DOHH2 (cell line): Measurements from ENCODE around the gene AADACL2.

Source experiments
- H3F3A ChIP-seq: fragments of 200-600 bp; sonication (generic), shearing (Covaris generic); 2 replicates; pipeline ENCODE4 v1.6.0; 2016; ENCODE audit warnings: antibody characterized with exemption, mild to moderate bottlenecking; ENCODE audit not compliant: control insufficient read depth, insufficient read depth
- H3K27ac ChIP-seq: fragments of 200-600 bp; sonication (generic); 2 replicates; pipeline ENCODE4 v1.5.1; 2014; ENCODE audit warnings: low read depth, mild to moderate bottlenecking, low read length, moderate library complexity
- H3K27me3 ChIP-seq: fragments of 200-600 bp; sonication (generic); 2 replicates; pipeline ENCODE4 v1.6.1; 2014; ENCODE audit warnings: mild to moderate bottlenecking, low read length, mixed read lengths; ENCODE audit not compliant: control insufficient read depth
- H3K36me3 ChIP-seq: fragments of 200-600 bp; sonication (generic); 2 replicates; pipeline ENCODE4 v1.6.1; 2014; ENCODE audit warnings: mild to moderate bottlenecking, low read length, moderate library complexity, mixed read lengths; ENCODE audit not compliant: control insufficient read depth
- H3K4me1 ChIP-seq: fragments of 200-600 bp; sonication (generic); 2 replicates; pipeline ENCODE4 v1.6.1; 2014; ENCODE audit warnings: mild to moderate bottlenecking, low read length, mixed read lengths; ENCODE audit not compliant: control insufficient read depth
- H3K4me2 ChIP-seq: fragments of 200-600 bp; sonication (generic); 2 replicates; pipeline ENCODE4 v1.6.0; 2014; ENCODE audit warnings: mild to moderate bottlenecking, low read length, moderate library complexity
- H3K4me3 ChIP-seq: fragments of 200-600 bp; sonication (generic); 2 replicates; pipeline ENCODE4 v1.5.1; 2014; ENCODE audit warnings: mild to moderate bottlenecking, low read length, mixed read lengths
- H3K79me2 ChIP-seq: fragments of 200-600 bp; sonication (generic); 2 replicates; pipeline ENCODE4 v1.6.1; 2014; ENCODE audit warnings: mild to moderate bottlenecking, low read length, mixed read lengths; ENCODE audit not compliant: control insufficient read depth
- H3K9me2 ChIP-seq: fragments of 200-600 bp; sonication (generic); replicated peaks from 2 replicates; pipeline ENCODE4 v1.6.1; 2014; ENCODE audit warnings: mild to moderate bottlenecking, low read length, mixed read lengths; ENCODE audit not compliant: control insufficient read depth
- H3K9me3 ChIP-seq: fragments of 200-600 bp; sonication (generic); 2 replicates; pipeline ENCODE4 v1.6.1; 2014; ENCODE audit warnings: antibody characterized with exemption, low read length, mixed read lengths; ENCODE audit not compliant: control insufficient read depth, insufficient read depth
- H4K20me1 ChIP-seq: fragments of 200-600 bp; sonication (generic); 2 replicates; pipeline ENCODE4 v1.6.0; 2014; ENCODE audit warnings: low read depth, mild to moderate bottlenecking, antibody characterized with exemption, low read length, moderate library complexity; ENCODE audit not compliant: control insufficient read depth, insufficient read depth
- CTCF ChIP-seq: fragments of 200-600 bp; sonication (generic); IDR thresholded peaks from one replicate; pipeline ENCODE4 v1.5.1; 2014; ENCODE audit warnings: antibody characterized with exemption, mild to moderate bottlenecking, low read depth, low read length; ENCODE audit not compliant: poor library complexity, severe bottlenecking
- EZH2phosphoT487 ChIP-seq: fragments of 200-600 bp; sonication (generic); IDR thresholded peaks from 2 replicates; pipeline ENCODE4 v1.6.1; 2017; ENCODE audit warnings: borderline replicate concordance, mild to moderate bottlenecking, antibody characterized with exemption, low read length, moderate library complexity, mixed read lengths

The AADACL2 gene

GRCh38 chr3:151688571-151688970, 45.2 kb upstream of the AADACL2 start:
- Histone ChIP-seq H3K36me3 (no peaks in the 10 kb centered on the region), H3K9me3 (no peaks in the 10 kb centered on the region), H4K20me1 (no peaks in the 10 kb centered on the region), H3K27ac (no peak overlapping the region), H3K79me2 (no peaks in the 10 kb centered on the region), H3K4me2 (no peak overlapping the region), H3F3A (no peaks in the 10 kb centered on the region), H3K9me2 (no peaks in the 10 kb centered on the region), H3K4me3 (no peak overlapping the region), H3K4me1 (no peaks in the 10 kb centered on the region), H3K27me3 (no peaks in the 10 kb centered on the region)
- no peak for TF ChIP-seq CTCF
- TF ChIP-seq EZH2phosphoT487, result no peak

GRCh38 chr3:151690645-151691044, 43.1 kb upstream of the AADACL2 start:
- H3K27me3 ChIP-seq, result no peaks in the 10 kb centered on the region
- H3K4me3 ChIP-seq, result no peak overlapping the region
- H3K9me2 ChIP-seq, result no peaks in the 10 kb centered on the region
- TF ChIP-seq CTCF (no peak), EZH2phosphoT487 (no peak)
- H3F3A ChIP-seq, result no peaks in the 10 kb centered on the region
- H3K27ac ChIP-seq, result no peak overlapping the region
- H3K4me1 ChIP-seq, result no peaks in the 10 kb centered on the region
- no peaks in the 10 kb centered on the region for H3K9me3 ChIP-seq
- H3K36me3 ChIP-seq, result no peaks in the 10 kb centered on the region
- no peaks in the 10 kb centered on the region for H3K79me2 ChIP-seq
- H4K20me1 ChIP-seq, result no peaks in the 10 kb centered on the region
- no peak overlapping the region for H3K4me2 ChIP-seq

GRCh38 chr3:151697496-151697895, 36.2 kb upstream of the AADACL2 start:
- H3K4me2 ChIP-seq, result no peak overlapping the region
- H4K20me1 ChIP-seq, result no peaks in the 10 kb centered on the region
- H3K27ac ChIP-seq, result no peak overlapping the region
- TF ChIP-seq CTCF (no peak), EZH2phosphoT487 (no peak)
- no peaks in the 10 kb centered on the region for H3K9me3 ChIP-seq
- H3F3A ChIP-seq, result no peaks in the 10 kb centered on the region
- H3K27me3 ChIP-seq, result no peaks in the 10 kb centered on the region
- H3K4me1 ChIP-seq, result no peaks in the 10 kb centered on the region
- no peaks in the 10 kb centered on the region for H3K36me3 ChIP-seq
- H3K79me2 ChIP-seq, result no peaks in the 10 kb centered on the region
- H3K4me3 ChIP-seq, result no peak overlapping the region
- no peaks in the 10 kb centered on the region for H3K9me2 ChIP-seq

- Histone ChIP-seq H3K79me2 (no peaks in the 10 kb centered on the region), H3K9me2 (no peaks in the 10 kb centered on the region), H3K4me3 (no peak overlapping the region), H3K27me3 (no peaks in the 10 kb centered on the region), H3F3A (no peaks in the 10 kb centered on the region), H3K36me3 (no peaks in the 10 kb centered on the region), H3K4me2 (no peak overlapping the region), H4K20me1 (no peaks in the 10 kb centered on the region), H3K27ac (no peak overlapping the region), H3K4me1 (no peaks in the 10 kb centered on the region), H3K9me3 (no peaks in the 10 kb centered on the region)
- TF ChIP-seq EZH2phosphoT487 (no peak), CTCF (no peak)
Measured at GRCh38 chr3:151707216-151707615, 26.5 kb upstream of the AADACL2 start.
